Measurements from ENCODE around the gene IGFBP6.

Gene IGFBP6

GRCh38 chr12:53097564-53098353 is at the start of gene IGFBP6:
IGFBP6 (plus strand) TSS chr12:53097667; CDS start chr12:53097718, 51 bp downstream.
- H3K36me3 ChIP-seq (ENCODE audit: control insufficient read depth, insufficient read depth, low read length), result no peaks in the 10 kb centered on the region
- DNase-seq (ENCODE audit: extremely low read depth, insufficient read length), result peak; percentile 61
- TF ChIP-seq CTCF (IDR thresholded peaks at IDR 0.05; ENCODE audit: insufficient read depth, low read length, poor library complexity, severe bottlenecking), result no peak
- H3K27me3 ChIP-seq (replicated peaks; ENCODE audit: control insufficient read depth, insufficient read depth, low read length), result no peaks in the 10 kb centered on the region; the same call in 1 of the 2 replicates
- H3K4me3 ChIP-seq (replicated peaks; ENCODE audit: low read depth, low read length), result peak within 1 kb of the TSS; percentile 54

GRCh38 chr12:53048033-53048779 is 49.3 kb upstream of the IGFBP6 start:
- Histone ChIP-seq H3K36me3 (ENCODE audit: control insufficient read depth, insufficient read depth, low read length) (no peaks in the 10 kb centered on the region), H3K27me3 (replicated peaks; ENCODE audit: control insufficient read depth, insufficient read depth, low read length) (peaks cover 3% of the 10 kb centered on the region), H3K4me3 (replicated peaks; ENCODE audit: low read depth, low read length) (no peak overlapping the region)
- peak; percentile 2 for TF ChIP-seq CTCF (IDR thresholded peaks at IDR 0.05; ENCODE audit: insufficient read depth, low read length, poor library complexity, severe bottlenecking)
- DNase-seq (ENCODE audit: extremely low read depth, insufficient read length), result no peak

- DNase-seq (ENCODE audit: extremely low read depth, insufficient read length), result no peak
- no peak for TF ChIP-seq CTCF (IDR thresholded peaks at IDR 0.05; ENCODE audit: insufficient read depth, low read length, poor library complexity, severe bottlenecking)
- no peaks in the 10 kb centered on the region for H3K36me3 ChIP-seq (ENCODE audit: control insufficient read depth, insufficient read depth, low read length)
- H3K4me3 ChIP-seq (replicated peaks; ENCODE audit: low read depth, low read length), result no peak overlapping the region
- H3K27me3 ChIP-seq (replicated peaks; ENCODE audit: control insufficient read depth, insufficient read depth, low read length), result peaks cover 3% of the 10 kb centered on the region
Observed at GRCh38 chr12:53048780-53049401, 48.6 kb upstream of the IGFBP6 start.

GRCh38 chr12:53049571-53050318 is 47.7 kb upstream of the IGFBP6 start, which contains the start of gene TNS2:
TNS2 (plus strand) TSS chr12:53050065; CDS start chr12:53050186, 121 bp downstream.
- H3K36me3 ChIP-seq (ENCODE audit: control insufficient read depth, insufficient read depth, low read length), result no peaks in the 10 kb centered on the region
- TF ChIP-seq CTCF (IDR thresholded peaks at IDR 0.05; ENCODE audit: insufficient read depth, low read length, poor library complexity, severe bottlenecking), result no peak
- H3K4me3 ChIP-seq (replicated peaks; ENCODE audit: low read depth, low read length), result no peak within 1 kb of the TSS

GRCh38 chr12:53050426-53051057 is 46.9 kb upstream of the IGFBP6 start:
- no peak for TF ChIP-seq CTCF (IDR thresholded peaks at IDR 0.05; ENCODE audit: insufficient read depth, low read length, poor library complexity, severe bottlenecking)
- no peaks in the 10 kb centered on the region for H3K36me3 ChIP-seq (ENCODE audit: control insufficient read depth, insufficient read depth, low read length)
- no peak overlapping the region for H3K4me3 ChIP-seq (replicated peaks; ENCODE audit: low read depth, low read length)
- no peak for DNase-seq (ENCODE audit: extremely low read depth, insufficient read length)
- peaks cover 3% of the 10 kb centered on the region for H3K27me3 ChIP-seq (replicated peaks; ENCODE audit: control insufficient read depth, insufficient read depth, low read length)

More at GRCh38 chr12:53049571-53050318, 47.7 kb upstream of the IGFBP6 start, which contains the start of gene TNS2:
- DNase-seq (ENCODE audit: extremely low read depth, insufficient read length), result no peak
- peaks cover 3% of the 10 kb centered on the region for H3K27me3 ChIP-seq (replicated peaks; ENCODE audit: control insufficient read depth, insufficient read depth, low read length)

Measured in GM06990 (cell line).